Bronchial epithelial cell (primary cell): ENCODE data around the gene BBS10. TPM values are rescaled to one million over a fixed set of nuclear protein-coding genes. Genes with fewer than 3 reads are reported as not detected.
"Not testable (repeated sequence)": the region's sequence is repeated elsewhere in the genome, so short reads cannot be mapped to it uniquely, and the experiment has no call there.

Experiments used
- DNase-seq: peaks from one replicate; pipeline ENCODE4 v3.0.0-alpha.2; 2010; ENCODE audit warnings: low read depth
- FAIRE-seq: peaks from 2 replicates; lab custom pipeline; 2011; peaks lifted over from hg19 to GRCh38; lab: Jason Lieb, UNC
- H3K27me3 ChIP-seq: 2 replicates; pipeline ENCODE4 v1.5.1; 2011; ENCODE audit warnings: low read length; ENCODE audit not compliant: control insufficient read depth, insufficient read depth
- H3K36me3 ChIP-seq: 2 replicates; pipeline ENCODE4 v1.5.1; 2011; ENCODE audit warnings: low read length; ENCODE audit not compliant: control insufficient read depth, insufficient read depth
- H3K4me3 ChIP-seq: 2 replicates; pipeline ENCODE4 v1.5.1; 2011; ENCODE audit warnings: mild to moderate bottlenecking, low read depth, low read length, control low read depth
- CTCF ChIP-seq: IDR thresholded peaks from 2 replicates; pipeline ENCODE4 v1.5.1; 2011; ENCODE audit warnings: mild to moderate bottlenecking, moderate library complexity, low read length, control low read depth, inconsistent platforms; ENCODE audit not compliant: insufficient read depth, severe bottlenecking
- total RNA-seq: library from RNA; depleted of rRNA; stranded (reverse); fragments of >200 nt; gene quantifications from 2 replicates; pipeline ENCODE4 v1.2.1, GENCODE V29; 2014

The BBS10 gene
- total RNA-seq, 1 donor from 2014 or later: 5.8 TPM

- no peak overlapping the region for H3K4me3 ChIP-seq
- FAIRE-seq (no peak), DNase-seq (no peak)
- no peaks in the 10 kb centered on the region for H3K27me3 ChIP-seq
- TF ChIP-seq CTCF: no peak
- no peaks in the 10 kb centered on the region for H3K36me3 ChIP-seq
These were observed 31.0 kb upstream of the BBS10 start for GRCh38 chr12:76379261-76379660.

- H3K36me3 ChIP-seq, H3K27me3 ChIP-seq, H3K4me3 ChIP-seq, DNase-seq, FAIRE-seq: not testable (repeated sequence)
These were observed 28.7 kb upstream of the BBS10 start for GRCh38 chr12:76376876-76377275.

GRCh38 chr12:76375939-76376338, 27.7 kb upstream of the BBS10 start:
- H3K36me3 ChIP-seq: no peaks in the 10 kb centered on the region
- DNase-seq: no peak

GRCh38 chr12:76375470-76375869, 27.3 kb upstream of the BBS10 start:
- Histone ChIP-seq H3K4me3 (no peak overlapping the region), H3K36me3 (no peaks in the 10 kb centered on the region), H3K27me3 (no peaks in the 10 kb centered on the region)
- TF ChIP-seq CTCF: no peak
- DNase-seq: peak; percentile 42
- no peak for FAIRE-seq

More at GRCh38 chr12:76375939-76376338, 27.7 kb upstream of the BBS10 start:
- FAIRE-seq: no peak
- Histone ChIP-seq H3K4me3 (no peak overlapping the region), H3K27me3 (no peaks in the 10 kb centered on the region)
- TF ChIP-seq CTCF: no peak

- Histone ChIP-seq H3K36me3 (no peaks in the 10 kb centered on the region), H3K4me3 (no peak overlapping the region), H3K27me3 (no peaks in the 10 kb centered on the region)
- peak; percentile 79 for DNase-seq
- no peak for TF ChIP-seq CTCF
- no peak for FAIRE-seq
These were observed 26.3 kb upstream of the BBS10 start for GRCh38 chr12:76374386-76375020.

GRCh38 chr12:76368230-76368629, 20.0 kb upstream of the BBS10 start:
- no peak overlapping the region for H3K4me3 ChIP-seq
- H3K27me3 ChIP-seq: no peaks in the 10 kb centered on the region
- peaks cover 2% of the 10 kb centered on the region for H3K36me3 ChIP-seq
- DNase-seq (no peak), FAIRE-seq (no peak)
- no peak for TF ChIP-seq CTCF
